NCI-H510A (cell line): ENCODE measurements around the gene VPS54.
A peak's percentile ranks its signal among the peaks of the same experiment; 100 is the strongest.
"Not testable (repeated sequence)": the region's sequence is repeated elsewhere in the genome, so short reads cannot be mapped to it uniquely, and the experiment has no call there.

Experiments
- DNase-seq: peaks from one replicate; lab custom pipeline; 2025; lab: John Stamatoyannopoulos, UW

VPS54 gene

GRCh38 chr2:64023485-64024258, 4.4 kb upstream of the VPS54 start:
- no peak for DNase-seq

GRCh38 chr2:64021578-64021977, 2.4 kb upstream of the VPS54 start:
- DNase-seq = no peak

GRCh38 chr2:64019975-64020528, 824 bp upstream of the VPS54 start:
- DNase-seq = no peak

GRCh38 chr2:64018701-64019082, 536 bp downstream of the VPS54 start:
- peak; percentile 39 for DNase-seq

GRCh38 chr2:64017811-64018700, 1.2 kb downstream of the VPS54 start:
- DNase-seq = no peak

GRCh38 chr2:64015898-64016297, 3.3 kb downstream of the VPS54 start:
- no peak for DNase-seq

- DNase-seq = no peak
Observed at GRCh38 chr2:64015391-64015790, 3.8 kb downstream of the VPS54 start.

GRCh38 chr2:64014628-64015027, 4.6 kb downstream of the VPS54 start:
- no peak for DNase-seq

DNA sequence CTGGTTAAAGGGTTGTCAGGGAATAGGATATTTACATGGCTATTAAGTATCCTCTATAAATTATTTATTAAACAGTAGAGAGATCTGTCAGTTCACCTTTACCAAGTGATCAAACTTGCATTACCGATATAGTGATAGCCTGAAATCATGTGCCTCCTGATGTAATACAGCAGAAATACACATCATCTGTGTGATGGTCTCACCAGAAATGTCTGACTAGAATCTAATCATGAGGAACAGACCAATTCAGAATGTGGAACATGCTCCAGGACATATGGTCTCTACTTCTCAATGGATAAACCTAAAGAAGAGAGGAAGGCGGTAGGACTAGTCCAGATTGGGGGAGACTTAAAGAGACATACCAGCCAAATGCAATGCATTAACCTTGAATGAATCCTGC, 6.2 kb downstream of the VPS54 start:
- no peak for DNase-seq

- no peak for DNase-seq
Observed at GRCh38 chr2:64012115-64012514, 7.1 kb downstream of the VPS54 start.

DNA sequence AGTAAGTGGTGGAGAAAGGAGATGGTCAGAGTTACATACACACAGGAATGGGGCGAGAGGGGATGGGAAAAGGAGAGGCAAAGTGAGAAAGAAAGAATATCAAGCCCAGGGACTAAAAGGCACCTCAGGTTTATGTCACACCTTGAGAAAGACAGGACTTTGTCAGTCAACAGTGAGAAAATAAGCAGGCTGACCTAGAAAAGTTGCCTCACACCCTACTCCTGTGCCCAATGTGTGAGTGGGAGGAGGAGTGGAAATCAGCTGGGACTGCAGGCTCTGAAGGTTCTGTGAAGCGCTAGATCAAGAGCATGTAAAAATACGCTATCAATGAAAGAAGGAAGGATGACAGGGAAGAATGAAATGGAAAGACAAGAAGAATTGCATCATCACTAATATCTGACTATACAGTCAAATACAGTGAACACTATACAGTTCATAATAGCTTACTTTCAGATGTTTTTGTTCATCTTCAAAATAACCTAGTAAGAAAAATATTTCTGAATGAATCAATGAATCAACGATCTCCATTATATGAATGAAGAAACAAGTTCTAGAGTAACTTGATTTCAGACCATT, 10.7 kb downstream of the VPS54 start:
- no peak for DNase-seq

- no peak for DNase-seq
Observed at GRCh38 chr2:64007924-64008323, 11.3 kb downstream of the VPS54 start.

DNA sequence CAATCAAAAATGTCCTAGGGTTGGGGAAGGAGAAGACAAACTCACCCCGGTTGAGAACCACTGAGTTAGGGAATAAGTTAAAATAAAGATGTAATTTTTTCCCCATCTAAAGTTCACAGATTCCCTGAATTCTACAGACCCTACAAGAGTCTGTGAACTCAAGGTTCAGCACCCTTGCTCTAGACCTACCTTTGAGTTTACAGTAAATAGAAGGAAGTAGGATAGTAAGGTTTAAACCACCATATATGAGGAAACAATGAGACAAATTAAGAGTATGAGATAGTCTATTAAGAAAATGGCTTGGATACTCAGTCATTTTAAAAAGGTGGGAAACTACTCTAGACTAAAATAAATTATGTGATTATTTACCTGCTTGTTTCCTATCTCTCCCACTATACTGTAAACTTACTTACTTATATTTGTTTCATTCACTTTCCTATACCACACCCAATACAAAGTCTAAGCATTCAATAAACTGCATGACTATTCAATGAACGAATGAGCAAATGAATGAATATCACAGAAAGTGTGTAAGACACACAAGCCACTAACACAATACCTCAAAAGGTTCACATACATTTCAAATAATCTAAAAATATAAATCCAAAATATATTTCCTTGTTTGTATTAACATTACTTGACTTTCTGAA, 13.4 kb downstream of the VPS54 start:
- no peak for DNase-seq

GRCh38 chr2:64003239-64003638, 16.0 kb downstream of the VPS54 start:
- no peak for DNase-seq

DNA sequence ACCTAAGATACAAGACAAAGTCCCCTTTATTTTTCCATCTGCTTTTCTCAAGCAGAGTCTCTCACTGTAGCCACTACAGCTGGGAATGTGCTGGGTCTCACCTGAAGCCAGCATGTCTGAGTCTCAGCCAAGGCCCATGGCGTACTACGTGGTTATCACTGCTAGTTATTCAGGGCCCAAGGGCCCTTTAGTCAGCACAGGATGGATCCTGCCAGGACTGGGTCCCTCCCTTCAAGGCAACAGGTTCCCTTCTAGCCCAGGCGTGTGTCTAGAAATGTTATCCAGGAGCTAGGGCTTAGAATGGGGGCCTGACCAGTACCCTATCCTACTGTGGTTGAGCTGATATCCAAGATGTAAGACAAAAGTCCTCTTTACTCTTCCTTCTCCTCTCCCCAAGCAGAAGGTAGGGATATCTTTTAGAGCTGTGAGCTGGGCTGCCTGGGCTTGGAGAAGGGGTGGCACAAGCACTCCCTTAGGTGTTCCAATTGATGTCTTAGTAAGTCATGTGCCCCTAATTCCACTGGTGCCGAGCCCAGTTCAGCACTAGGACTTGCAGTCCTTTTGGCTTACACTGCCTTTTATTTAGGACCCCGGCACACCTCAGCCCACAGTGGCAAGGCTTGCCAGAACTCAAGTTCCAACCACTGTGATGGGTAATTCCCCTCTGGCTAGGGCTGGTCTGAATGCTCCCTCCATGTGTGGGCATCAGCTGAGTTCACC, 17.7 kb downstream of the VPS54 start:
- no peak for DNase-seq

GRCh38 chr2:64000630-64001381, 18.4 kb downstream of the VPS54 start:
- no peak for DNase-seq

DNA sequence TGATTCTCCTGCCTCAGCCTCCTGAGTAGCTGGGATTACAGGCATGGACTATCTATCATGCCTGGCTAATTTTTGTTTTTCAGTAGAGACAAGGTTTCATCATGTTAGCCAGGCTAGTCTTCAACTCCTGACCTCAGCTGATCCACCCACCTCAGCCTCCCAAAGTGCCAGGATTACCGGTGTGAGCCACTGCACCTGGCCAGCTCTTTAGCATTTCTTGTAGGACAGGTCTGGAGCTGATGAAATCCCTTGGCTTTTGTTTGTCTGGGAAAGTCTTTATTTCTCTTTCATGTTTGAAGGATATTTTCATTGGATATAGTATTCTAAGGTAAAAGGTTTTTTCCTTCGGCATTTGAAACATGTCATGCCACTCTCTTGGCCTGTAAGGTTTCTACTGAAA, 20.2 kb downstream of the VPS54 start:
- DNase-seq = no peak

- DNase-seq = not testable (repeated sequence)
Observed at GRCh38 chr2:63996582-63997198, 22.5 kb downstream of the VPS54 start.

DNA sequence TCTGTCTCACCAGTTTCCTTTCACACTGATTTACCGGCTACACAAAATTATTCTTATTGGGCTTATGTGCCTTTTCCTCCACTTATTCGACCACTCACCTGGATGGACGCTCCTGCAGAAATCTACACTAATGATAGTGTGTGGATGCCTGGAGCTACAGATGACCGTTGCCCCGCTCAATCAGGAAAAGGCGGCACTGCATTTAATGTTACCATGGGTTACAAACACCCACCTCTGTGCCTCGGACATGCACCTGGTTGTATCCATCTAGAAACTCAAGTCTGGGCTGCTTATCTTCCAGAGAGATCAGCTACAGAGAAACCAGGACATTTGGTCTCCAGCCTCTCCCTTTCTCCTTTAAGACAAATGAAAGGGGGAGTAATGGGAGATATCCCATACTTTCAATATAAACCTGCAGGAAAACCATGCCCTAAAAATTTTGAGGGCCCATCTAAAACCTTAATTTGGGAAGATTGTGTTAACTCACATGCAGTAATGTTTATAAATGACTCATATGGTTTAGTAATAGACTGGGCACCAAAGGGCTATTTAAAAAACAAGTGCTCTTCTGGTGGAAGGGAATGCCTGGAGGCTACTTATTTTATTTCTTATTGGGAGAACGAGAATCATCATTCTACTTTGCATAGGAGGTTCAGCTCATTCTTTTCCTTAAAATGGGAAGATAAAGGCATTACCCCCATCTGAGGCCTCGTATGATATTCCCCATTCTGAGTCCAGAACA, 24.7 kb downstream of the VPS54 start:
- DNase-seq = not testable (repeated sequence)
